ENCODE measurements around the gene ELANE.
"Not testable (repeated sequence)": the region's sequence is repeated elsewhere in the genome, so short reads cannot be mapped to it uniquely, and the experiment has no call there.

Gene ELANE

GRCh38 chr19:881385-882071 lies 29.4 kb downstream of the ELANE start:
- no peak for DNase-seq

GRCh38 chr19:882871-883497 lies 30.9 kb downstream of the ELANE start:
- DNase-seq = no peak

- DNase-seq = no peak
Observed at GRCh38 chr19:883661-884211, 31.6 kb downstream of the ELANE start.

- no peak for DNase-seq
Observed at GRCh38 chr19:884420-885211, 32.5 kb downstream of the ELANE start.

GRCh38 chr19:885536-886224 lies 33.6 kb downstream of the ELANE start:
- no peak for DNase-seq

- no peak for DNase-seq
Observed at GRCh38 chr19:887072-887471, 35.0 kb downstream of the ELANE start.

- no peak for DNase-seq
Observed at GRCh38 chr19:887599-887998, 35.5 kb downstream of the ELANE start.

GRCh38 chr19:888581-889385 lies 36.7 kb downstream of the ELANE start:
- no peak for DNase-seq

- DNase-seq = no peak
Observed at GRCh38 chr19:889662-890295, 37.7 kb downstream of the ELANE start.

GRCh38 chr19:890831-891230 lies 38.7 kb downstream of the ELANE start:
- DNase-seq = no peak

- DNase-seq = not testable (repeated sequence)
Observed at GRCh38 chr19:891421-892200, 39.5 kb downstream of the ELANE start.

GRCh38 chr19:892243-892893 lies 40.3 kb downstream of the ELANE start:
- peak in 1 of 2 experiments; percentile 22 for DNase-seq

- DNase-seq = peak; percentile 56 to 88
Observed at GRCh38 chr19:892894-893689, 41.0 kb downstream of the ELANE start, which contains the start of the genes MED16 and RNU6-9. TSS of gene MED16 (minus strand) at chr19:893187. CDS start at chr19:891131, 2,056 bp downstream. TSS of gene RNU6-9 (plus strand) at chr19:893484.

GRCh38 chr19:896434-896833 lies 44.3 kb downstream of the ELANE start:
- no peak for DNase-seq

- no peak for DNase-seq
Observed at GRCh38 chr19:896999-897398, 44.9 kb downstream of the ELANE start.

- DNase-seq = no peak
Observed at GRCh38 chr19:897442-898039, 45.4 kb downstream of the ELANE start.

GRCh38 chr19:898663-899062 lies 46.6 kb downstream of the ELANE start:
- no peak for DNase-seq

GRCh38 chr19:899336-900042 lies 47.4 kb downstream of the ELANE start:
- no peak for DNase-seq

Measured in SW 1271 (cell line).